Kidney epithelial cell (primary cell): ENCODE measurements around the gene LHFPL6. TPM values are rescaled to one million over a fixed set of nuclear protein-coding genes. Genes with fewer than 3 reads are reported as not detected.

Experiments used
- DNase-seq: peaks from one replicate; pipeline ENCODE4 v3.0.0-alpha.2; 2010; ENCODE audit warnings: low read depth
- H3K27me3 ChIP-seq: 2 replicates; pipeline ENCODE4 v1.6.0; 2011; ENCODE audit warnings: low read length; ENCODE audit not compliant: control insufficient read depth, insufficient read depth
- H3K36me3 ChIP-seq: 2 replicates; pipeline ENCODE4 v1.5.1; 2011; ENCODE audit warnings: low read length; ENCODE audit not compliant: control insufficient read depth, insufficient read depth
- H3K4me3 ChIP-seq: 2 replicates; pipeline ENCODE4 v1.5.1; 2011; ENCODE audit warnings: low read depth, mild to moderate bottlenecking, control low read depth, low read length
- total RNA-seq: library from RNA; depleted of rRNA; stranded (reverse); fragments of >200 nt; gene quantifications from 2 replicates; pipeline ENCODE4 v1.2.3, GENCODE V29; 2015
- TF ChIP-seq, protein P1 (sequence below): IDR thresholded peaks from 2 replicates; pipeline ENCODE4 v1.5.1; 2011; ENCODE audit warnings: mild to moderate bottlenecking, moderate library complexity, low read length, control low read depth, inconsistent platforms; ENCODE audit not compliant: insufficient read depth, poor library complexity, severe bottlenecking

The LHFPL6 gene
- total RNA-seq, 1 donor from 2014 or later, result 7.0 TPM

DNA sequence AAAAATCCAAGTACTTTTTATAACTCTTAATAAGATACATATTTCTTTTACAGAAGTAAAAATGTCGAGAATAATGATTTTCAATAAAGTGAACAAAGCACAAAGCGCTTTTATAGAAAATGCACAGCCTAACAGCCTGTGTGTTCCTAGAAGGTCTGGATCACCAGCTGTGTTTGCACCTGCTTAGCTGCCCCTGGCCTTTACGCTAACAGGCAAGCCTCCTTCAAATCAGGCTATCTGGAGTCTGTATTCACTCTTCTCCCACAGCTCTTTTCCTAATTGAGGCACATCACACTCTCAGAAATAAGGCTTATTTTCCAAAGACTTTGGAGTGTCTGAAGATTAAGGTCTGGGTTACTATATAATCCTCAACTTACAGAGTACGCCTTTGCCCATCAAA is 183.1 kb downstream of the LHFPL6 start:
- no peak for DNase-seq
- TF ChIP-seq, protein P1, sequence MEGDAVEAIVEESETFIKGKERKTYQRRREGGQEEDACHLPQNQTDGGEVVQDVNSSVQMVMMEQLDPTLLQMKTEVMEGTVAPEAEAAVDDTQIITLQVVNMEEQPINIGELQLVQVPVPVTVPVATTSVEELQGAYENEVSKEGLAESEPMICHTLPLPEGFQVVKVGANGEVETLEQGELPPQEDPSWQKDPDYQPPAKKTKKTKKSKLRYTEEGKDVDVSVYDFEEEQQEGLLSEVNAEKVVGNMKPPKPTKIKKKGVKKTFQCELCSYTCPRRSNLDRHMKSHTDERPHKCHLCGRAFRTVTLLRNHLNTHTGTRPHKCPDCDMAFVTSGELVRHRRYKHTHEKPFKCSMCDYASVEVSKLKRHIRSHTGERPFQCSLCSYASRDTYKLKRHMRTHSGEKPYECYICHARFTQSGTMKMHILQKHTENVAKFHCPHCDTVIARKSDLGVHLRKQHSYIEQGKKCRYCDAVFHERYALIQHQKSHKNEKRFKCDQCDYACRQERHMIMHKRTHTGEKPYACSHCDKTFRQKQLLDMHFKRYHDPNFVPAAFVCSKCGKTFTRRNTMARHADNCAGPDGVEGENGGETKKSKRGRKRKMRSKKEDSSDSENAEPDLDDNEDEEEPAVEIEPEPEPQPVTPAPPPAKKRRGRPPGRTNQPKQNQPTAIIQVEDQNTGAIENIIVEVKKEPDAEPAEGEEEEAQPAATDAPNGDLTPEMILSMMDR, result no peak
- no peaks in the 10 kb centered on the region for H3K36me3 ChIP-seq
- H3K4me3 ChIP-seq, result no peak overlapping the region
- no peaks in the 10 kb centered on the region for H3K27me3 ChIP-seq

DNA sequence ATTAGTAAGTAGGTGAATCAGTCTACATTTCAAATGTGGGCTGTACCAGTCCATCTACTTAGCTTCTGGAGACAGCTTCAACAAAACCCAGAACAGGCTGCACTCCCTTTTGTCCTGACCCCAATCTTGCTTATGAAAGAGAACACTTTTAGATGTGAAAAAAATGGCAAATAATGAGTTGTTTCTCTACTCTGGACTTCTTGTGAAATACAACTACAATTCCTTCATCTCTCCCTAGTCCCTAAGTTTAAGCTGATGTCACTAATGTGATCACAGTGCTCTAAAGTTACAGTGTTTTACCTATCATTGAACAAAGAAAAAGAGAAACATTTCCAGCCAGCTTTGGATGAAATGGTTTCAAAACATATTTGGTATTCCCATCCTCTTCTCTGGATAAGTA is 183.9 kb downstream of the LHFPL6 start:
- DNase-seq, result no peak
- H3K36me3 ChIP-seq, result no peaks in the 10 kb centered on the region
- H3K4me3 ChIP-seq, result no peak overlapping the region
- H3K27me3 ChIP-seq, result no peaks in the 10 kb centered on the region
- TF ChIP-seq, protein P1, result no peak

GRCh38 chr13:39418424-39418823 is 184.6 kb downstream of the LHFPL6 start:
- Histone ChIP-seq H3K4me3 (no peak overlapping the region), H3K27me3 (no peaks in the 10 kb centered on the region), H3K36me3 (no peaks in the 10 kb centered on the region)
- TF ChIP-seq, protein P1, result no peak
- no peak for DNase-seq

GRCh38 chr13:39417643-39418042 is 185.3 kb downstream of the LHFPL6 start:
- Histone ChIP-seq H3K36me3 (no peaks in the 10 kb centered on the region), H3K27me3 (no peaks in the 10 kb centered on the region), H3K4me3 (no peak overlapping the region)
- TF ChIP-seq, protein P1, result no peak
- DNase-seq, result peak; percentile 53

DNA sequence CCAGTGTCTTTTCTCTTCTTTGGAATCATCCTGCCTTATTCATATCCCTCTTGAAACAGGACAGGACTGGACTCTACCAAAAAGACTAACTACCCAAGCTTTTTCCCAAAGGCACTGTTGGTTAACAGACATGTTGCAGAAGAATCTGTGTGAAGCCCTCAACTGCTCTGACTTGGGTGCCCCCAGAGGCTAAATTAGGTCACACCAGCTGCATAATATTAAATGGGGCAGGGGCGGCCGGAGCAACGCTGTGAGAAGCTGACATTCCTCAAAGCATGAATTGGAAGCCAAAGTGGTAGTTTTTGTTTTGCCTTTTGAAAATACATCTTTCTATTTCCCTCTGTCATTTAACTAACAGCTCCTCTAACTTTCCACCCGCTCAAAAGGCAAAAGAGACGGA is 185.9 kb downstream of the LHFPL6 start:
- no peaks in the 10 kb centered on the region for H3K36me3 ChIP-seq
- TF ChIP-seq, protein P1, result peak; percentile 19
- no peak for DNase-seq
- no peaks in the 10 kb centered on the region for H3K27me3 ChIP-seq
- no peak overlapping the region for H3K4me3 ChIP-seq

- Histone ChIP-seq H3K4me3 (no peak overlapping the region), H3K36me3 (no peaks in the 10 kb centered on the region), H3K27me3 (no peaks in the 10 kb centered on the region)
- DNase-seq, result no peak
- TF ChIP-seq, protein P1, result peak; percentile 64
These were observed 187.8 kb downstream of the LHFPL6 start for GRCh38 chr13:39415008-39415802.
